ENCODE results near the gene SOST. TPM values are rescaled to one million over a fixed set of nuclear protein-coding genes. Genes with fewer than 3 reads are reported as not detected.

Gene SOST
- total RNA-seq, 1 experiment from 2014 or later: not detected

DNA sequence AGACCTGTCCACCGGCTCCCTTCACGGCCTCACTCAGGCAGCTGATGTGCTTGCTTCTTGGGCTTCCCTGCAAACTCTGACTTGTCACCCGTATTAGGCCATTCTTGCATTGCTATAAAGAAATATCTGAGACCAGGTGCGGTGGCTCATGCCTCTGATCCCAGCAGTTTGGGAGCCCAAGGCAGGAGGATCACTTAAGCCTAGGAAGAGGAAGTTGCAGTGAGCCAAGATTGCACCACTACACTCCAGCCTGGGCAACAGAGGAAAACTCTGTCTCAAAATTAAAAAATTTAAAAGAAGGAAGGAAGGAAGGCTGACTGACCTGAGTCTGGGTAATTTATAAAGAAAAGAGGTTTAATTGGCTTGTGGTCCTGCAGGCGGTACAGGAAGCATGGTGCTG lies 17.0 kb downstream of the SOST start:
- no peak overlapping the region for H2BK5ac ChIP-seq (ENCODE audit: insufficient read length, low read length)
- no peak overlapping the region for H3K18ac ChIP-seq (ENCODE audit: insufficient read length, low read depth, low read length)
- H2AK5ac ChIP-seq (ENCODE audit: insufficient read length, low read length): no peak overlapping the region
- no peak overlapping the region for H4K8ac ChIP-seq (replicated peaks; ENCODE audit: insufficient read length, low read depth, low read length)
- Mint-ChIP-seq H3K36me3 (ENCODE audit: insufficient read depth in 1 of 3, low read depth in 3 of 3) (peaks cover 0 to 4% (median 0%) of the 10 kb centered on the region in 3 experiments; a peak in 1 of 7 replicates), H3K4me3 (no peak overlapping the region), H3K27me3 (ENCODE audit: low read depth) (peaks cover 8% of the 10 kb centered on the region), H3K9me3 (peaks cover 3 to 8% of the 10 kb centered on the region in 2 experiments; a peak in 4 of 5 replicates), H3K27ac (0 out of 7 replicates have a peak overlapping the region, but pooled peaks of 1 of the 3 experiments have one; percentile 49), H3K4me1 (peaks cover 38 to 40% of the 10 kb centered on the region in 2 experiments)
- no peaks in the 10 kb centered on the region for H3K23me2 ChIP-seq (ENCODE audit: insufficient read length, low read depth, low read length, poor library complexity, severe bottlenecking)
- no peak overlapping the region for H4K91ac ChIP-seq (ENCODE audit: insufficient read length, low read depth, low read length)
- no peak overlapping the region for H2BK12ac ChIP-seq (ENCODE audit: insufficient read length, low read depth, low read length)
- H3K27me3 ChIP-seq (ENCODE audit: insufficient read depth, low read length): no peaks in the 10 kb centered on the region
- no peak overlapping the region for H3K56ac ChIP-seq (ENCODE audit: insufficient read length, low read depth, low read length)
- H3K4me2 ChIP-seq (ENCODE audit: insufficient read depth, insufficient read length, low read length): no peak overlapping the region
- no peak overlapping the region for H2BK15ac ChIP-seq (ENCODE audit: low read depth, low read length)
- no peak overlapping the region for H2BK20ac ChIP-seq (ENCODE audit: low read depth, low read length, poor library complexity, severe bottlenecking)
- H4K5ac ChIP-seq (ENCODE audit: insufficient read length, low read depth, low read length): no peak overlapping the region
- no peaks in the 10 kb centered on the region for H3K9me3 ChIP-seq (ENCODE audit: control insufficient read depth, low read depth, low read length)
- WGBS (ENCODE audit: extremely low coverage, insufficient read length, low lambda C conversion rate): no CpG with 5 or more reads among the region's 5 CpGs
- no peak overlapping the region for H3T11ph ChIP-seq (ENCODE audit: low read length)
- no peak overlapping the region for H2BK120ac ChIP-seq (ENCODE audit: low read depth, low read length, poor library complexity, severe bottlenecking)
- TF ChIP-seq, protein P1, sequence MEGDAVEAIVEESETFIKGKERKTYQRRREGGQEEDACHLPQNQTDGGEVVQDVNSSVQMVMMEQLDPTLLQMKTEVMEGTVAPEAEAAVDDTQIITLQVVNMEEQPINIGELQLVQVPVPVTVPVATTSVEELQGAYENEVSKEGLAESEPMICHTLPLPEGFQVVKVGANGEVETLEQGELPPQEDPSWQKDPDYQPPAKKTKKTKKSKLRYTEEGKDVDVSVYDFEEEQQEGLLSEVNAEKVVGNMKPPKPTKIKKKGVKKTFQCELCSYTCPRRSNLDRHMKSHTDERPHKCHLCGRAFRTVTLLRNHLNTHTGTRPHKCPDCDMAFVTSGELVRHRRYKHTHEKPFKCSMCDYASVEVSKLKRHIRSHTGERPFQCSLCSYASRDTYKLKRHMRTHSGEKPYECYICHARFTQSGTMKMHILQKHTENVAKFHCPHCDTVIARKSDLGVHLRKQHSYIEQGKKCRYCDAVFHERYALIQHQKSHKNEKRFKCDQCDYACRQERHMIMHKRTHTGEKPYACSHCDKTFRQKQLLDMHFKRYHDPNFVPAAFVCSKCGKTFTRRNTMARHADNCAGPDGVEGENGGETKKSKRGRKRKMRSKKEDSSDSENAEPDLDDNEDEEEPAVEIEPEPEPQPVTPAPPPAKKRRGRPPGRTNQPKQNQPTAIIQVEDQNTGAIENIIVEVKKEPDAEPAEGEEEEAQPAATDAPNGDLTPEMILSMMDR (conservative IDR thresholded peaks at IDR 0.05): no peak
- H3K4ac ChIP-seq (ENCODE audit: low read depth, low read length): no peak overlapping the region
- H3K79me1 ChIP-seq (ENCODE audit: insufficient read depth, low read depth, low read length, poor library complexity, severe bottlenecking): no peaks in the 10 kb centered on the region
- no peak overlapping the region for H3K27ac ChIP-seq (ENCODE audit: insufficient read length, low read depth, low read length)
- H3K14ac ChIP-seq (ENCODE audit: insufficient read depth, low read length): no peak overlapping the region
- no peak overlapping the region for H2AFZ ChIP-seq (ENCODE audit: low read length)
- no peaks in the 10 kb centered on the region for H3K4me1 ChIP-seq (ENCODE audit: insufficient read depth, low read length)
- H3K9ac ChIP-seq (ENCODE audit: extremely low read depth, insufficient read length, low read length): no peak overlapping the region
- H3K79me2 ChIP-seq (ENCODE audit: insufficient read depth, low read length): no peaks in the 10 kb centered on the region
- no peaks in the 10 kb centered on the region for H4K20me1 ChIP-seq (ENCODE audit: control insufficient read depth, insufficient read depth, insufficient read length)
- no peak overlapping the region for H3K23ac ChIP-seq (ENCODE audit: insufficient read length, low read depth, low read length)
- no peak for DNase-seq

All from H9 (cell line).